Activated effector memory CD4-positive, alpha-beta T cell treated with anti-CD3 and anti-CD28 coated beads, Interleukin-2, amount 50 U/mL, for 16 hours (primary cell): Measurements from ENCODE around the gene LRRC4C.

Source experiments
- DNase-seq: peaks from one replicate; pipeline ENCODE4 v3.0.0-alpha.2; 2020

The LRRC4C gene

DNA sequence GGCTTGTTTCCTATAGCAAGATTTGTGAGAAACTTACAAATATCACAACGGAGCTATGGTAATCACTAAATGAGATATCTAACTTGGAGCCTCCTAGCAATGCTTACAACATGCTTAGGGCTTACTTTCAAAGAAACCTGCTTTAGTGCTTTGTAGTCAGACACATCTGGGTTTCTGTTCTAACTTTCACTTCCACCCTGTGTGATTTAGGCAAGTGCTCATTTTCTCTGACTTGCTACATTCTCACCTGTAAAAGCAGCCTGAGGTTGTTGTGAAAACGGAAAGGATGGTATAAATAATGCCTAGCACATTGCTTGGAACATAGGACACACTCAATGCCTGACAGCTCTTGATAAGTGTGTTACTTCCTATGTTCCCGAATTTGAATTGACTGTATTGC, 45.6 kb downstream of the LRRC4C start:
- no peak for DNase-seq

DNA sequence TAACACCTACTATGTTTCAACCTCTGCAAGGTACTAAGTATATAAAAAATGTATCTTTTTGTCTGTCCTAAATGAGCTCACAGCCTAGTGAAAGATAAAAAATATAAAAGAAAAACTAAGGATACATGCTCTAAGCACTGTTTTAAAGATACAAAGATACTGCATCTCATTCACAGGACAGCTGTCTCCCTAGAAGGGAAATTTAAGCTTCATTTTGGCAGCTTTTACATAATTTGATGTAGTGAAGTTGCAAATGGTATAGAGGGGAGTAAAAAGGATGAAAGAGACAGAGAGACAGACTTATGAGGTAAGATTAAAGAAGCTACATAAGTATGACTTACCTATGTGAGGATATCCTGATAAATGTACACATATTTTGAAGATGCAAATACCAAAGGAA, 53.6 kb downstream of the LRRC4C start:
- no peak for DNase-seq

DNA sequence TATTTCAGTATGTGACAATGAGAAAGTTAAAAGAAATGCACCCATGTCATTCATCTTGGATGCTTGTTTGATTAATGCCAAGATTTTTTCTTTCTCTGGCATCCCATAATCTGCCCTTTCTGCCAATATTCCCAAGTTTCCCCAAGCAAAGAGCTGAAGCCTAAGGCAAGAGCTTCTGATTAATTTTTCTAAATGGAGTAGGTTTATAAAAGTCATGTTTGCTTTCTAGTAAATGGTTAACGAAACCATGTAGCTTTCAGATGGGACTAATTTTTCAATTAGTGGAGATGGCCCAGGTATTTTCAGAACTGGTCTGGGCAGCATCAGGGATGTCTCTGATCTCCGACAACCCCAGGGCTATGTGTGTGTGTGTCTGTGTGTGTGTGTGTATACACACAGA, 55.3 kb downstream of the LRRC4C start:
- no peak for DNase-seq

DNA sequence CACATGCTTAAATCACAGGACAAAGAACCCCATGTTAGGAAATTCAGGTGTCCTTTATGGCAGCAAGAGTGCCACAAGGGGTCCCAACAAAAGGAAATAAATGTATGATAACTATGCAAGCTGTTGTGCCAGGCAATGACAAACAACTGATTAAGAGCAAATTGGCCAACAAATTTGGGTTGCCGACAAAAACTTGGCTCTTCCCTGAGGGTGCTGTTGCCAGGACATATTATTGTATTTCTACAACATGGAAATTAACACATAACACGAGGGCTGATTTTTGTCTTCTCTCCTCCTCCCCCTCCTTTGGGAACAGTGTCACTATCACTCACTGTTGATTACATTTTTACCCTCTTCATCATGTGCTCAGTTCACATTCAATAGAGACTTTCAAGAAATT, 56.0 kb downstream of the LRRC4C start:
- no peak for DNase-seq

DNA sequence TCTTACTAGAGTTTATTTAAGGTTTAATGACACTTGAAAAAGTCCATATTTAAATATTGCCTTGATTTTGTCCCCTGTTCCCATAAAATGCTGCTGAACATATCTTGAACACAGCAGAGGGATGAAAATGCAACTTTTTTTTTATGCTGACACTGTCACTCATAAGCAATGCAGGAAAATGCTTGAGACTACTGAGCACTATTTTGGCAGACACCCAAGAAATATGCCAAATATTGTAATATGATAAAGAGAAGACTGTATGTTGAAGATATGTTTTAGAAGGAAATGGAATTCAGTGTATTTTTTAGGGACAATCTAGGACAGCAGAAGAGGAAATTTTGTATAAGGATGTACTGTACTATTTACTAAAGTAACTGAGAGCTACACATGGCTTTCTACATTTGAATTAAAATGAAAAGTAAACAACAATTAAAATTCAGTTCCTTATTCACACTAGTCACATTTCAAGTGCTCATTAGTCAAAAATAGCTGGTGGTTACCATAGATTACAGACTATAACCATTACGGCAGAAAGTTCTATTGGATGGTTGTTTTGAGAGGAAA, 58.6 kb downstream of the LRRC4C start:
- DNase-seq: no peak

DNA sequence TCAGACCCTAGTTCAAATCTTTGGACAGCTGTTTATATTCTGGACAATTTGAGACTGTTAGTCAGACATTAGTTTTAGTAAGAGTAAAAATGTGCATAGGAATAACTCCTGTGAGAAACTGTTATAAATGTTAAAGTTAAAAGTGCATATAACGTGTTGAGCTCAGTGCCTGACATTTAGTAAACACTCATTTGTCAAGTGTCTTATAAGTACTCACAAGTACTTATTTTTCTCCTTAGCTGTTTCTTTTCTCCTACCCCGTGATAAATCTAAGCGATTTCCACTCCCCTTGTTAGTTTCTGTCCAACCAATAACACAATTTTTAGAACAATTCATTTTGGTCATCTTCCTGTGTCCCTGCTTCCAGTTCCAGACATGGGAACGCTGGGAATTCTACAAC, 59.3 kb downstream of the LRRC4C start:
- DNase-seq: no peak

DNA sequence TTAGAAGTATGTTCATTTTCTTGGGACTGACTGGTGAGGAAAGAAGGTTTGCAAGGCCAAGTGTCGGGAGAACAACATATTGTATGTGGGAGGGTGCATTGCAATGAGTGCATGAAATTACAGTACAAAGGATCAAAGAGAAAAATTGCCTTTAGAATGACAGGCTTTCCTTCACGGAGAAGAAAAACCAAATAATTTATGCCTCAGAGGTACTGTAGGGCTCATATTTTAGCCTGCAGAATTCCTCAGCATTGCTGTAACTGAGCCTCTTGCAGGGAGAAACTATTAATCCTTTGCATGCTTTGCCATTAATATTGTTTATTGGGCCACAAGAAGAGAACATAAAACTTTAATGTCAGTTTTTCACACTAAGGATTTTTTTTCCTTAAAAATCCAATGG, 60.1 kb downstream of the LRRC4C start:
- no peak for DNase-seq

DNA sequence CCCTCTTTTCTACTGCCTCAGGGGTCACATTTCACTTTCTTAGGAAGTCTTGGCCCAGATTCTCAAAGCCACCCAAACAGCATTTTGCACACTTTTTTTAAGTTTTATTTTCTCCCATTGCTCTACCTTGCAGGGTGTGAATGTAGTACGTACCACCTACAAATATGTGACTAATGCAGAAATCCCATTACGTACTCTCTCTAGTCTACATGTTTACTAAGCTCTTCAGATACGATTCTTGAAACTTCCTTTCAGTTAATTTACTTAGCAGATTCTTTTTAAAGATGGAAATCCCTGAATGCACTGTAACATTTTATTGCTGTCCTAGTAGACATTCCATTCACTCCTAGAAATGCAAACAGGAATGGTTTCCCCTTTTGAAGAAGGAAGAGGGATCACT, 61.3 kb downstream of the LRRC4C start:
- no peak for DNase-seq

DNA sequence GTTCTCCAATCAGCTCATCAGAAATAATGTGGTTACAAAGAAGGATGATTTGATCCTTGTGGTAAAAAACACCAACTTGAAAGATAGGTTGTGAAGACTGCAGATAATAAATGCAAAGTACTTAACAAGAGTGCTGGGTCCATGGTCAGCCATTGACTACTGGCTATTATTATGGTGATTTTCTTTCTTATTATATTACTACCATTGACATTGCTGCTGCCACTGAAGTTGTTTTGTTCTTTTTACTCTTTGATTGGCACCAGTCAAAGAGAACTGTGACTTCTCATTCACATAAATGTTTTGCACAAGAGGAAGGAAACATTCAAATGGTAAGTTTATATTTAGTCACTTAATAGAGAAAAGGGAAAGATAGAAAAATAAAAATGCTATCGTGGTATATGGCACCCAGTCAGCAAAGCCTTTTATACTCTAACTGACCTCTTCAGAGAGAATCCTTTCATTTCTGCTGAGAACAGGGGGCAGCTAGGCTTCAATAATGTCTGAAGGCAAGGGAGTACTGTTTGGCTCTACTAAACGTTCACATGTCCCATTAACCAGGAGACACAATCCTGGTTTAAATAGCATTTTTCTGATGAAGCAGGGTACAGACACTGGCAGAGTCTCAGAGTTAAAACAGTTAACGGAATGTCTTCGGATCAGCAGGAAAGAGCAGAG, 64.8 kb downstream of the LRRC4C start:
- no peak for DNase-seq

DNA sequence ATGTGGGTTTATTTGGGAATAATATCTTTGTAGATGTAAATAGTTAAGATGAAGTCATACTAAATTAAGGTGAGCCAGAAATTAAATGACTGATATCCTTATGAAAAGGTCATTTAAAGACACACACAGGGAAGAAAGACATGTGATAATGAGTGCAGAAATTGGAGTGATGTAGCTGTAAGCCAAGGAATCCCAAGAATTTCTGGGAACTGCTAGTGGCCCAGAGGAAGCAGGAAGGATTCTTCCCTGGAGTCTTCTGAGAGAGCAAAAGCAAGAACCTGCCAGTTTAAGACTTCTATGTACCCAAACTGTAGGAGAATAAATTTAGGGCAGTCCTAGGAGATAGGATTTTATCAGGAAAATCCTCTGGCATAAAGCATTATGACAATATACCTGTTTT, 66.9 kb downstream of the LRRC4C start:
- DNase-seq: no peak

DNA sequence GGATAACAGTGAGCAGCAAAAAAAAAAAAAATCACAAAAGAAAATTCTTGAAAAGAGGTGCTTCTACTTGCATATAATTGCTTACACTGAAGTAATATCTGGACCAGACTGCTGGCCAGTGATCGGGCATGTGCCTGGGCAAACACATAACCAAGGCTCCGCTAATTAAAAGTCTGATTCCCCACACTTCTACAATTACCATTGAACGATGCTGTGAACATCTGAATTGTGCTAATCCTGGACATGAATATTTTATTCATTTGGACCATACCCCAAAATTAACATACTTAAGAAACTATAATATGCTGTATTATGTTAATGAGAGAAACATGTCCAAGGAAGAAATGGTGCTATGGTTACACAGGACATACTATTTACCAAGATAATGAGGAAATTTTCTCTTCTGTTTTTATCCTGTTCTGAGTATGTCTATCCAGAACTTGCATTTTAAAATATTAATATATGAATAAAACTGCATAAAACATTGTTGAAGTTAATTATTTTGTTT, 69.8 kb downstream of the LRRC4C start:
- DNase-seq: no peak

DNA sequence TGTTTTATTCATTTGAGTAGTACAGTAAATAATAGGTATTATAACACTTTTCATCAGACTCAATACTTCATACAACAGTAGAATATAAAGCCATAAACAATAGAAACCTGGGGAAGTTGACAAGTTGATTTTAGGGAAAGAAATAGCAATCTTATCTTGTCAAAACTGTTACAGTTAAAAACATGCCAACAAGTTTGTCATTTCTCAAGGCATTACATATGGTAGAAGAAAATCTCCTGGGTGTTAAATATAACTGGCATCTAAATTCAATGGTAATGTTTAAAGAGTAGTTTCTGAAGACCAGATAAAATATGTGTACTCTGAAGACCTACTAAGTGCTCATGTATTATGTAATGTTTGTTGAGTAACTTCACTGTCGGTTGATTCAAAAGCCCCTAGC, 75.1 kb downstream of the LRRC4C start:
- DNase-seq: no peak

DNA sequence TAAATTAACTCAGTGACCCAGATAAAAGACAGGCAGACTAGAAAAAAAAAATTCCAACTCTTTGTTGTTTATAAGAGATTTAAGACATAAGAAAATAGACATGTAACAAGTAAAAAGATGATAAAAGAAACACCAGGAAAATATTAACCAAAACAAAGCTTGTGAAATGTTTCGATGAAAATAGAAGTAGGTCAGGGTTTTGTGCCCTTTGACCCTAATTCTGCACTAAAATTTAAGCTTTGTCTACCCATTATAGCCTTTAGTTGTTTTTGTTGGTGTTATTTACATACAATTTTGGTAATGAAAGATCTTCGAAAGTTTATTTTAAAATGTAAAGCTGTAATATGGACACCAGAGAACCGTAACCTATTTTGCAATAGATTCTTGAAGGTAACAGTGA, 75.7 kb downstream of the LRRC4C start:
- no peak for DNase-seq

DNA sequence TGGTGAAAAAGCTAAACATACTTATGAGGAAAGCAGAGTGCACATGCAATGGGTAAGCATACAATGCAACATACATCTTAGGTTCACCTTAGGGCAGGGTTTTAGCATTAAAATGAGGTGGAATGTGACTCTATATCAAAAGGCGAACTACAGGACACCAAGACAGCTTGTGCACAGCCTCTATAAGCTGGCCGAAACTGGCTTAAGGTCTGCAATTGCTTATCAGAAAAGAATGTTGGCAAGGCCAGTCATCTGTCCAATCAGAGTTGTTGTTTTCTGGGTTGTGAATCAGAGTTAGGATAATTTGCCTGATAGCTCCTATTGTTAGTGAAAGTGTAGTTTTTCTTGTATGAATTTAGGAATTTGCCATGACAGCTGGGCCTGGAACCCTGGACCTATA, 76.5 kb downstream of the LRRC4C start:
- no peak for DNase-seq

DNA sequence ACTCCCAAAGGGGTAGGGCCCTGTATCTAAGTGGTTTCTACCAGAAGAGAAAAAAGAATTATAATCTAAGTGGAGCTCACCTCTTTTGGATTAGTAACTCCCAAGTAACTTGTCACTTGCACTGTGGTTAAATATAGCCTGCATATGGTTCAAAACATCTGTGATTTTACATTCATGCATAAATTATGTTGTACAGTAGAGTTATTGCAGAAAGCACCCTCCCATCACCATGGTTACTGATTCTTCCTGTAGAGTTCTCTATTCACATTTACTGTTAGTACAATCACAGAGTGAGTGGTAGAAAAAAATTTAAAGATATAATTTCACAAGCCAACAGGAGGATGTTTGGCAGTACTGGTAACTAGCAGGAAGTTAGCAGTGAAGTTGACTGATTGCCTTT, 80.4 kb downstream of the LRRC4C start:
- no peak for DNase-seq

DNA sequence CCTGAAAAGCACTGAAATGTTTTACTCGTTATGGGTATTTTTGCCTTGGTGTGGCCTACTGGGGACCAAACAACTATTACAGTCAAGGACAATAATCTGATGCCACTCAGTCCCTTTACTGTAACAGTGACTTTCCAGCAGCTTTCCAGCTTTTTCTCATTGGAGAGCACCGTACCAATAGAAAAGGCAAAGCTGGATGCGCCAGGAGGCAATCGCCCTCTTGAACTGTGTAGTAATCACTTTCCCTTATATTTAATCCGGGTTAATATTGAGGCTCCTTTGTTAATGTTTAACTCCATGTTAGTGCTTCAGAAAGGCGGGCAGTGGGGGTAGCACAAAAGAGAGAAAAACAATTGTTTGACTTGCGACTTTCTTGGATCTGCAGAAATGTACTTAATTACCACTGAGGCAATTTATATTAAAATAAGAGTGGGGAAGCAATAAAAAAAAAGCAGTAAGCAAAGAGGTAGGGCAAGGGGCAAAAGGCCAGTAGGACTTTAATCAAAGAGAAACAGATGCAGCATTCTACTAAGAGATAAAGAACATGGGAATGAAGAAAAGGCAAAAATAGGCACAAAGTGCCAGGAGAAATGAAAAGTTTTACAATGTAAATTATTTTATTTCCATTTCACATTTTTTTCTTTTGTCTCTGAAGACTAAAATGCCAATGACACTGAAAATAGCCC, 81.6 kb downstream of the LRRC4C start:
- no peak for DNase-seq

DNA sequence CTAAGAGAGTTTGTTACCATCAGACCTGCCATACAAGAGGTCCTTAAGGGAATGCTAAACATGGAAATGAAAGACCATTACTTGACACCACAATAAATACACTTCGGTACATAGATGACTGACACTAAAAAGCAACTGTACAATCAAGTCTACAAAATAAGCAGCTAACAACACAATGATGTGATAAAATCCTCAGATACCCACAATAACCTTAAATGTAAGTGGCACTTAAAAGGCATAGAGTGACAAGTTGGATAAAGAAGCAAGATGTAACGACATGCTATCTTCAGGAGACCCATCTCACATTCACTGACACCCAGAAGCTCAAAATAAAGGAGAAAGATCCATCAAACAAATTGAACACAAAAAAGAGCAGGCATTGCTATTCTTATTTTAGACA, 107.6 kb downstream of the LRRC4C start:
- DNase-seq: no peak

DNA sequence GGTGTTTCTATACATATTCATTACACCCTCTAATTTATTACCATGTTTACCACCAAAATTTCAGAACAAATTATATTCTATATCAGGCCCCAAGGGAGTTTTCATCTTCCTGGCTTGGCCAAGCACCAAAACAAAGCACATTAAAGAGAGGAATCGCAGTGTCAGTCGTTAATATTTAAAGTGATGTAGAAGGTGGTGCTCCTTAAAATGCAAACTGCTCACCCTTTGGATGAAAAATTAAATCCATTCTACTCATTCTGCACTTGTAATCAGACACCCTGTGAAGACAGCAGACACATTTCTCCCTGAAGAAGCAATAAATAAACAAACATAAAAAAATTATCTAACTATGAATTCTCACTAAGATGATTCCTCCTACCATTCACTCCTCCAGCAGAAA, 113.4 kb downstream of the LRRC4C start:
- no peak for DNase-seq

DNA sequence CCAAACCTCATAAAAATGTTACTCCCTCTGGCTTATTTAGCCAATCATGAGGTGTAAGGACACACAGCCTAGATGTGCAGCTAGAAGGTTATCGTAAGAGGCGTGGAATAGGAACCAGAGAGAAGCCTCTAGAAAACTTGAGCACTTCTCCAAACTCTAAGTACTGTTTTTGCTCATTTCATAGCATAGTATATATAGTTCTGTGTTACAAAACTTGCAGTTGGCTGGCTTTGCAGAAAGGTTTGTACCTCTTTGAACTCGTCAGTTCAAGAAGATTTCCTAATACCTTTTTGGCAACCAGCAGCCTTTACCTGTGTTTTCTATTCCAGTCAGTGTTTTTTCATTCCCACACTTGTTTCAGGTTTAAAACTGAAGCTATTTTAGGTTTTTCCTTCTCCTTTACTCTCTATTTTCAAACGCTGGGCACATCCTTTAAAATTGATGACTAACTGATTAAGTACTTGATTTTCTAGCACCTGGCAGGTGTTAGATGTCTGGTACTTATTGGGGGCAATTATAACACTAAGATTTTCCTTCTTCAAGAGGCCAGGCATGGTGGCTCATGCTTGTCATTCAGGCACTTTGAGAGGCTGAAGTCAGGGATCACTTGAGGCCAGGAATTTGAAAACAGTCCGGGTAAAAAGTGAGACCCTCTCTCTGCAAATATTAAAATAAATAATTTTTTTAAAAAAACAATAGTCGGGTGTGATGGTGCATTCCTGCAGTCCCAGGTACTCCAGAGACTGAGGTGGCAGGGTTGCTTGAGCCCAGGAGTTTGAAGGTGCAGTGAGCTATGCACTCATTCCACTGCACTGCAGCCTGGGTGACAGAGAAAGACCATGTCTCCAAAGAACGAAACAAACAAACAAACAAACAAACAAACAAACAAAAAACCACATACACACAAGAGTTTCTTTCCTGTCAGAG, 125.2 kb downstream of the LRRC4C start:
- no peak for DNase-seq

DNA sequence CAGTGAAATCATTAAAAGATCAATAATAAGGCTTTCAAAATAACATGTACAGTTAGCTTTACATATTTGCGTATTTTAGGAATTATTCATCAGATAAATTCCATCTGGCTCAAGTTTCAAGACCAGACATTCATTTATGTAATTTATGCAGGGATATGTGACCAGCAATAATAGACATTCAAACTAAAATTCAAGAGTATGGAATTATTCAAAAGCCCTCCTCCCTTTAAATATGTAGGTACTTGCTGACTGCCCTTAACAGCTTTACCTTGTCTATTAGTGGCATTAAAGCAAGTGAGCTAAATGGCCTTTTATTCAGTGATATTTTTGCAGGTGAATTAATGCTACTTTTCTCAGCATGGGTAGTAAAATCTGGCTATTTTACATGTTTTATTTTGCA, 126.1 kb downstream of the LRRC4C start:
- no peak for DNase-seq

DNA sequence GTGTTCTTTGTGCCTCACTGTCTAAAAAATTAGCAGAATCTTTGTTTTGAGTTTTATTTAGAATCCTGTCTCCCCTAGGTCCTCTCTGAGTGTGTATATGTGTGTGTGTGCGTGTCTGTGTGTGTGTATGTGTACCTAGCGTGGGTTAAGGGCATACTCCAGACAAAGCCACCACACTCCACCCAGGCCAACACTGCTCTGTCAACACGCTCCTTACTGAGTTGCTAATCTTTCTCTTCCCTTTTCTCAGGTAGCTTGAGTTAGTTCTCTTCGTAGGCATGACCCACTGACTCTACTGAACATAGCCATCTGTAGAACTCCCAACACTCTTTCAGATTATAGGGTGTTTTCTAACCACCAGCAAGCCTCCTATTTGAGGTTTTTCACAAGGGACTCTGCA, 131.1 kb downstream of the LRRC4C start:
- DNase-seq: no peak

DNA sequence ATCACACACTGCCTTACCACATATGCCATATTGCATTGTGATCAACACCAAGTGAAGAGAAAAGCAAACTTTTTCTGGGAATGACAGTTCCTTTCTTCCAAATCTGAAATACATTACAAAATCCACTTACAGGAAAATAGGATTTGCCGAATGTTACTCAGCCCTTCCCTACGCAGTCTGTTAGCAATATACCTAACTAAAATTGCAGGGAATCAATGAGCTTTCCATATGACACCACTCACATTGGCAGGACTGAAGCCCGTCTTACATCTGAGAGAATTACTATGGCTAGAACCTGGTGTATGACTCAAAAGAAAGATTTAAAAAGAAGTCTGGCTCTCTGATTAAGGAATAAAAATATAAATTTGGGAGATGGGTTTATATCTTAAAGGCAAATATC, 136.0 kb downstream of the LRRC4C start:
- DNase-seq: no peak

DNA sequence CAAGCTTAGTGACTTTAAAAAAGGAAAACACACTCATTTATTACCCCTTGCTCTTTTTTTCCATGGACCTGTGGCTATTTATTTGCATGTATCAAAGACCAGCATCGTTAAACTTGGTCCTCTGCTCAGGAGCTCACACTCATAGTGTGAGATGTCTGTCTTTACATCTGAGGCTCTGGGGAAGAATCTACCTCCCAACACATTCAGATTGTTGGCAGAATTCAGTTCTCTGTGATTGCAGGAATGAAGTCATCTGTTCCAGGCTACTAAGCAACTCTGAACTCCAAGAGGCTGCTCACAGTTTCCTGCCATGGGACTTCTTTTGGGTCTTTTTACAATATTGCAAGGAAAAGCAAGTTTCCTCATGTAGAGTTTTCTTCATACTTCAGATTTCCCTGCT, 138.8 kb downstream of the LRRC4C start:
- DNase-seq: no peak
